Muscle of back (tissue), 13 donors: Measurements from ENCODE around the gene SLC24A1. TPM values are rescaled to one million over a fixed set of nuclear protein-coding genes. Genes with fewer than 3 reads are reported as not detected.
"Not testable (repeated sequence)": the region's sequence is repeated elsewhere in the genome, so short reads cannot be mapped to it uniquely, and the experiment has no call there.

Source experiments
- DNase-seq, 3 donors: peaks; one replicate each; pipeline versions ENCODE4 v3.0.0 to v3.0.0-alpha.2; 2013
- long read RNA-seq, 9 donors: transcript quantifications; one replicate each; lab custom pipeline, GENCODE V29; 2026
- polyA plus RNA-seq, 10 donors: library from polyadenylated mRNA; unstranded; fragments of 120-200 nt; gene quantifications; one replicate each; pipeline ENCODE4 v1.2.1, GENCODE V29; 2013; ENCODE audit not compliant: insufficient read length in 10 of 10

Gene SLC24A1
- polyA plus RNA-seq, result 10 to 100 TPM in 2 of 10 donors, 1 to 10 TPM in 8; 6.8 to 10.8 (median 8.0) TPM
- long read RNA-seq, donor 1, result 0 reads
- long read RNA-seq, donor 2, result 0 reads
- long read RNA-seq, donor 3, result 0 reads
- long read RNA-seq, donor 4, result 0 reads
- long read RNA-seq, donor 5, result 0 reads
- long read RNA-seq, donor 6, result 0 reads
- long read RNA-seq, donor 7, result 0 reads
- long read RNA-seq, donor 8, result 0 reads
- long read RNA-seq, donor 9, result 0 reads

DNA sequence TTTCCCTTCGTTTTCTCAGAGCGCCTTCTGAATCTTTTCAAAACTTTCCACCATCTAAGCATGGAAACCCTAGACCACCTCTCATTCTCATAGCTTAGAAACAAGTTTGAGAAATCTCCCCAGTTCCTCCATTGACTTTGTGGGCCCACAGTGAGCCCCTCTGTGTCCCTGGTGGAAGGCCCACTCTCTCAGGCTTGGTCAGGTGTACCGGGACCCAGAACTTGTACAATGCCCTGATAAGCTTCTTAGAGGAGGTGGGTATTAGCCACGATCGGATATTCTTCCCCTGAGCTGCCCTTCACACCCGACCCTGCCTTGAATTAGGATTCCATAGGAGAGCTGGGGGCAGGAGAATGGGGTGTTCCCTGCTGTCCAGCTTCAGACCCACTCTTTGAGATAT lies at the start of gene SLC24A1:
Gene SLC24A1, plus strand, starts transcription at position 301 of the 400 bp plus-strand sequence. CDS start 2,143 bp downstream, outside the sequence.
- no peak for DNase-seq

DNA sequence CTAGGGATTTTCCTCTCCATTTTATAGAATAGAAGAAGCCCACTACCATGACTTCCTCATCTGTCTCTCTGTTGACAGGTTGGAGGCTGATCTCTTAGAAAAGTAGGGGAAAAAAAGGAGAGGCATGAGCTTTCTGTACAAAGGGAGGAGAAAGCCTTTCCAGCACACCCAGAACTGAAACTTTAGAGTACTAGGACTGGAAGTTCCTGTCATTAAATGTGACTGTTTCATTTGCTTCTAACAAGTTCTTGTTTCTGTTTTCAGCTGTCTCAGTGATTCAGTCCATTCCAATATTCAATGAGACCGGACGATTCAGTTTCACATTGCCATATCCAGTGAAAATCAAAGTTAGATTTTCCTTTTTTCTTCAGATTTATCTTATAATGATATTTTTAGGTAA lies 49.8 kb upstream of the SLC24A1 start:
- no peak for DNase-seq

DNA sequence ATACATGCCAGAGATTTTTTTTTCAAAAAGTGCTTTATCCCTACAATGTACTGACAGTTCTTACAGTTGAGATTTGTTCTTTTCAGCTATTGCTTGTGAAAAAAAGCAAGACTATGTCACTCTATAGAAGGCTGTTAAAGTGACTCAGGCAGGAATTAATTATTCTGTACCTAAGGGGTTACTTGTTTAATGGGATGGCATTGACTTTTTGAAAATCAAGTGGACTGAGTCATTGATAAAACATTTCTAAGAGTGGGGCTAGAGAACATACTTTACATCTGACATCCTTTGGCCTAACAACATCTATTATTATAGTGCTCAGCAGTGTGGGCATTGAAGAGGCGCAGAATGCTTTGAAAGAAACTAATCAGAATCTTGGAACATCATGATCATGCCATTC lies 45.1 kb upstream of the SLC24A1 start:
- peak in 1 of 3 donors; percentile 26 for DNase-seq

DNA sequence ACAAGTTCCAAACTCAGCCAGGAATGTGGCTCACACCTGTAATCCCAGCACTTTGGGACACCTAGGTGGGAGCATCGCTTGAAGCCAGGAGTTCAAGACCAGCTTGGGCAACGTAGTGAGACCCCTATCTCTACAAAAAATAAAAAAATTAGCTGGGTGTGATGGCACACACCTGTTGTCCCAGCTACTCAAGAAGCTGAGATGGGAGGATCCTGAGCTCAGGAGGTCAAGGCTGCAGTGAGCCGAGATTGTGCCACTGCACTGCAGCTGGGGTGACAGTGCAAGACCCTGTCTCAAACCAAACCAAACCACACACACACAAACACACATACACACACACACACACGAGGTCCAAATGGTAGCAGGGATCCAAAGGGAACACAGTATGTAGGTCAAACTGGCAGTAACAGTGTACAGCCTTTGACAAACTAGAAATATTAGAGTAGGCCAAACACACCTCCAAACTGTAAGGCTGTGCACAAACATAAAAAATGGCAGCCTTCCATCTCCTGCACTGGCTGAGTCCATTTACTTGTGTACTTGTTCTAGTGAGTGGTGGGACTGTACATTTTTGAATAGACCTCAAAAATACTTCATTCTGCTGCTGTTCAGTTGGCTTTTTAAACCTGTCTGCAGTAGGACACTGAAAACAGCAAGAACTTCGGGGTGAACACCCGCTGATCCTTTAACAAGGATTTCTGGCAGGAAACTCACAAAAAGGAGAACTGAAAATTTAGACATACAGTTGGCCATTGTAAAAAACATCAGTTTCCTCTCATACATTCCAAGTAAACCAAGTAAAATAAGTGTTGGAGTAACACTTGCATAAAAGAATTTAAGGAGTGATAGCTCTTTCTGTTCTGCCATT lies 44.4 kb upstream of the SLC24A1 start:
- no peak for DNase-seq

DNA sequence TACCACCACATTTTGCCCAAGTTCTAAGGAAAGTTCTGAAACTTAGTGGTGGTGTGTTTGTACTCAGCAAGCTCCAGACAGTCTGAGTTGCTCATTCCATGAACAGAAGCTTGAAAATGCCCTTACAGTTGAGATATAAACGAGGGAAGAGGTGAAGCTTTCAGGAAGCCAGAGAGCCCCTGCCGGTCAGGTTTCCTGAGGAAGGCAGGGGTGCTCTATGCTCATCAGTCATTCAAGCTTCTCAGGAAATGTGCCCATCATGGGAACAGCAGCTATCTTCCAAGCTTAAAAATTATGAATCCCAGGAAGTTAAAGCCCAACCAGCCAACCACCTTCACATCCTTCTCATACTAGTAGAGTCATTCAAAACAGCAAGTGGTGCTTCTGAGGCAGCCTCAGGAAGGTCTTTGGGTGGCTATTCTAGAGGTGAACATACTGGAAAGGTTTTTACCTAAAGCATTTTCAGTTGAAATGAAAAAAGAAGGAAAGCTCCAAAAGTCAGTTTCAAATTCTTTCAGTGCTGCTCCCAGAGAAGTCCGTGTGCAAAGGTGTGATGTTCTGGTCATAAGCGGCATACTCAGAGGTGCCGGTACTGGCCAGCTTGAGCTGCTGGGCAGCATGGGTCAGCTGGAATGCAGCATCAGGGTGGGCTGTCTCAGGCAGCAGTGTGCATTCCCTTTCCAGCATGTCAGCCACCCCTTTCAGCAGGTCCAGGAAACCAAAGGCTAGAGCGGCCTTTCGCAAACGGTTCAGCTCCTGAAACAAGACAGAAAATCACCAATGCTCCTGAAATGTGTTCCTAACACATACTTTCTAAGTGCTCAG lies 42.6 kb upstream of the SLC24A1 start:
- no peak for DNase-seq

DNA sequence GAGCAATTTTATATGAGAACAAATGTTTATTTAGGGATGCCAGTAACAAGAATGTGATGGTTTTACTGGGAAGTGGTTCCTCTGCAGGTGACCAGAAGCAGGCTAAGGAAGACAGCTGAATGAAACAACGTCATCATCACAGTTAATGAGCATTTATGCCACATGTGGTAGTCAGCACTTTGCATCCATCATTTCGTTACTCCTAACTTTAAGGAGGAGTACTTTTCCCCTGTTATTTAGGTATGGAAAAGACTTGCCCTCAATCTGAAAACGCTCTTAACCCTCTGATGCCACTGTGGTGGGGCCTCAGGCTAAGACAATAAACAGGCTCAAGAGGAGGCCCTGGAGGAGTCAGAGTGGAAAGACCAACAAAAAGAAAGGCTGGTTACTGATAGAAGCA lies 42.0 kb upstream of the SLC24A1 start:
- no peak for DNase-seq

DNA sequence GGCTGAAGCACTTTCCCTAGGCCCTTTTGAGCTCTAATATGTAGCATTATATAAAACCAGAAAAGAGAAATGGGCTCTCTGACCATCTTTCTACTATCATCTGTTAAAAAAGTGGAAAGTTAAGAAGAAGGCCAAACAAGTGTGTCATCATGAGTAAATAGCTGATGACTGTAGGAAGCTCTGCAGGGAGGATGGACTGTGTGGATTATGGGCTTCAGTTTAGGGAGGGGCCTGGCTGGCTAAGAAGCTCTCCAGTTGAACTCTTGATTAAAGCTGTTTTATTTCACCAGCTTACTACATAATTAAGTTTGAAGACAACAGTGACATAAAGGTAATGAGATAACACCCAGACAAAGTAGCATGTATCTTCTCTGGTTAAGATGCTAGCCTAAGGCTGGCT lies 41.5 kb upstream of the SLC24A1 start:
- peak in 1 of 3 donors; percentile 13 for DNase-seq

DNA sequence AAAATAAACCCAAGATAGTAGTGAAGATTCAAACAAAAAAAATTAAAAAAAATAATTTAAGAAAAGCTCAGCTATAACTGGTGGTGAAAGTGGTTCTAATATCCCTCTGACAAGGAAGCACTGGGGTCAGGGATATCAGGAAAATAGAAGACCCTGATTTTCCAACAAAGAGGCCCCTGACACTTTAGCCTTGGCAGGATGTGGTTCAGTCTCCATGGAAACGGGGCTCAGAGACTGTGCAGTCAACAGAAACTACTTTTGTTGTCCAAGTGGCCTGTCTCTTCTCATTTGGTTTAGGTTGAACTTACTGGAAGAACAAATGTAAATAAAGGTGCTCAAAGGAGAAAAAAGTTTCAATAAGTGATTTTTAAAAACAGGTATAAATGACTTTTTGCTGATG lies 38.0 kb upstream of the SLC24A1 start:
- DNase-seq, result peak; percentile 6 to 30 (median 7)

DNA sequence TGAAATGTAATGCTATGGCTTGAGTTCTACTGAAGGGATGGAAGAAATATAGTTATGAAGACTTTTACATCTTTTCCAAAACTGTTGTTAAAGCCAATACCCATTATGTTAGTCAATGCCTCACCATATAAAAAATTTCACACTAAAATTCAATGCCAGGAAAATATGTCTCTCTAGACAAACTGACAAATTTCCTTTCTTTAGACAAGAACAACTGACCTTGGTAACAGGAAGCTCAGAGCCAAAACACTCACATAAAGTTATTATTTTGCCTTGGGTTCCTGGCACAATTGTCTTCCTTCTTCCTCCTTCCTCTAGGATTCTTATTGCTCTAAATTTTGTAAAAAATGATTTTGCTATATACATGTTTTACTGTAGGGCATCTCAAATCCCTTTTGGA lies 37.5 kb upstream of the SLC24A1 start:
- no peak for DNase-seq

DNA sequence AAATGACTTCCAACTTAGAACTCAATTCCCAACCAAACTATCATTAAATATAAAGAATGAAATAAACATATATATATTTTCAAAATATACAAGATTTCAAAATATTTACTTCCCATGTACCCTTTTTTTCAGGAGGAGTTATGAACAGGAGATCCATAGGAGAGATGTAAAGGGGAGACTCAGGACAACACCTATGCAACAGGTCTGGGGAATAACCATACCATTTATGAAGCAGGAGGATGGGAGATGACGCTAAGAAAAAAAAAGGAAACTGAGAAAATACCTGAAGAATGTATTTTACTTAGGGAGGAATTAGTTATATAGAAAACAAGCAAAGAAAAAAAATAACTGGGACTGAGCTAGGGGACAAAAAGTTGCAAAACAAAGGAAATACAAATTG lies 34.6 kb upstream of the SLC24A1 start:
- DNase-seq, result no peak

DNA sequence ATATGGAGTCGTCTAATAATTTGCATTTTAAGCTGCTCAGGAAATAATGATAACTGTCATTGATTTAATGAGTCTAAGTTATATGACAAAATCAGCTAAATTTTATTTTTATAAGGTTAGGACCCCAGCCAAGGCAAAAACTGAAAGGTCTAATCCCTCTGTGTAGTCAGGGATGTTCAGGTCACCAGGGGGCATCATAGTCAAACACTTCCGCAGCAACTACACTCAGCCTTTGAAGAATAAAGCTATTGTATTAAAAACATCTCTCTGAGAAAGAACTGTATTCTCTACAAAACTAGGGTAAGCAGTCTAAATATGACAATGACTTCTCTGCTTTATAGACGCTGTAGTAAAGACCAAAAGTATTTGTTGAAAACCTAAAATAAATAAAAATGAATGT lies 25.8 kb upstream of the SLC24A1 start:
- DNase-seq, result no peak

DNA sequence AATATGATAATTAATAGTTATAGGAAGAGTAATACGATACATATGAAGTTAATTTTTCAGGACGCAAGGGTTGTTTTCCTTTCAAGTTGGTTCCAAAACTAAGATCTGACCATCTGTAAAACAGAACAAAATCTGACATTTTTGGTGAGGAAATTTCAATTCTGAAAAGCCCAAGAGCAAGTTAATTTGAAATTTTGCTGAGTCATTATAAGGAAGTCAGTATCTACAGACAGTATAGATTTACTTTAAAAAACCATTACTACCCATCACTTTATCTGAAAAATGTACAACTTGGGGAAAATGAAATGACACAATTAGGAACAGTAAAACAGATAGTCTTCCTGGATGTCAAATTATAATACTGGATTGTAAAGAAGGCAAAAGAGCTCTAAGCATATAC lies 23.3 kb upstream of the SLC24A1 start:
- no peak for DNase-seq

DNA sequence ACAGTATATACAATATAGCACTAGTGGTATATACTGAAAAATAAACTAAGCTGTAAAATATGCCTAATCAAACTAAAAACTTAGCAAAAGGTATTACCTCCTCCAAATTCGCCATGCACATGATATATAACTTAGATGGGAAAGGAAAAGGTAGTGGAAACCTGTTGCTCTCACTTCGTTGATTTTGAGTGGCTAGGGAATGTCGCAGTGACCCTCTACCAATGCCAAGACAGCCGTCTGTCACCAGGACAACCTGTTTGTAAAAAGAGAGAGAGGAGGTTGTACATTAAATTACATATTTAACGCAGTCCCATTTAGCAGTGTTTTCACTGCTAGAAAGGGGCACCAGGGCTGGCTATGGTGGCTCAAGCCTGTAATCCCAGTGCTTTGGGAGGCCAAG lies 22.1 kb upstream of the SLC24A1 start:
- DNase-seq, result no peak

DNA sequence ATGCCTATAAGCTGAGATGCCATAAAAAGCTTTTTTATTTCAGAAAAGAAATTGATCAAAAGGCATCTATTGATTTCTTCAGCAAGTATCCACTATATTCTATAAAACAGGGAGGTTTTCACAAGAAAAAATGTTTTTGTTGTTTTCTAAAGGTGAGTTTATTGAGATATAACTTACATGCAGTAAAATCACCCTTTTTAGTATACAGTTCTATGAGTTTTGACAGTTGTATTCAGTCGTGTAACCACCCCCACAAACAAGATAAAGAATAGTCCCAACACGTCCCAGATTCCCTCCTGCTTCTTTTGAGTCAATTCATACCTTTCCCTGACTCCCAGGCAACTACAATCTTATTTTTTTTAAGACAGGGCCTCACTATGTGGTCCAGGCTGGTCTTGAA lies 18.6 kb upstream of the SLC24A1 start:
- DNase-seq, result no peak

DNA sequence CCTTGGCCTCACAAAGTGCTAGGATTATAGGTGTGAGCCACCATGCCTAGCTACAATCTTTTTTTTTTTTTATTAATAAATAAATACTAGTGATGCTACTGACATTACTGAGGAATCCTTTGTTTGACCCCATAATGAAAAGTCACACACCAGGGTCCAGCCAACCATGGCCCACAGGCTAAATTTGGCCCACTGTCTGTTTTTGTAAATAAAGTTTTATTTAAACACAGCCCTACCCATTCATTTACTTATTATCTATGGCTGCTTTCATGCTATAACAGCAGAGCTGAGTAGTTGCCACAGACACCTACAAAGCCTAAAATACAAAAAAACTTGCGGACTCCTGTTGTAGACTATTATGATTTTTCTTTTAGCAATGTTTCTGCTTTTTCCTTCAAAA lies 18.2 kb upstream of the SLC24A1 start:
- DNase-seq, result no peak

DNA sequence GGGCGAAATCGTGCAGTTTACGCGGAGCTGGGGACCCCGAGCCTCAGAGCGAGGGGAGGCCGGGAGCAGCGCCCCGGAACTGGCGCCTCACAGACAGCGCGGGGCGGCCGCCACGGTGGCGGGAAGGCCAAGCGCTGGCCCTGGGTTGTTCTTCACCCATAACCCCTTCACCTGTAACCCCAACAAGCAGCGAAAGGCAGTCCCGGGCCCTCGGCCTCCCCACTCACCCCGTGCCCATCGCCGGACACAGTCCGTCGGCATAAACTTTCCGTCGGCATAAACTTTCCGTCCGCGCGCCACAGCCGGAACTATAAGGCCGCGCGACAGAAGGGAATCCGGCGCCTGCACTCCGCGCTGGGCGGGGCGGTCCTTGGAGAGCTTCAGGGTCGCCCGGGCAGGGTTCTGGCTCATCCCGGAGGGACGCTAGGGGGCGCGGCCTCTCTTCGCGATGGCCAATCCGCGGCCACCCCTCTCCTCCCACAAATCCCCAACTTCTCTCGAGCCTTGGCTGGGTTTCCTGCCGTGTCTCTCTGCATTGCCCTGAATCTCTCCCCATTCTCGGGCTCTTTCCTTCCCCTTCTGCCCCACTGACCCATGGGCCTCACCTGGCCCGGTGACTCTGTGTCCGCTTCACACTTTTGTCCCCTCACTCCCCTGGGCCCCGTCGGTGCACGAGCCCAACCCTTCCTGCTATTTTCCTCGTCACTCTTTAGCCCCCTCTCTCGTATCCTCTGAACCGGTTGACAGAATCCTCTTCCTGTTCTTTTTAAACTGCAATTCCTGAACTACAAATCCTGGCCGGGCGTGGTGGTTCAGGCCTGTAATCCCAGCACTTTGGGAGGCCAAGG lies 10.6 kb upstream of the SLC24A1 start, which contains the start of gene INTS14:
Gene INTS14, minus strand, starts transcription at position 261 of the 848 bp plus-strand sequence. CDS start 3,751 bp downstream, outside the sequence.
- peak; percentile 97 to 98 (median 98) for DNase-seq

DNA sequence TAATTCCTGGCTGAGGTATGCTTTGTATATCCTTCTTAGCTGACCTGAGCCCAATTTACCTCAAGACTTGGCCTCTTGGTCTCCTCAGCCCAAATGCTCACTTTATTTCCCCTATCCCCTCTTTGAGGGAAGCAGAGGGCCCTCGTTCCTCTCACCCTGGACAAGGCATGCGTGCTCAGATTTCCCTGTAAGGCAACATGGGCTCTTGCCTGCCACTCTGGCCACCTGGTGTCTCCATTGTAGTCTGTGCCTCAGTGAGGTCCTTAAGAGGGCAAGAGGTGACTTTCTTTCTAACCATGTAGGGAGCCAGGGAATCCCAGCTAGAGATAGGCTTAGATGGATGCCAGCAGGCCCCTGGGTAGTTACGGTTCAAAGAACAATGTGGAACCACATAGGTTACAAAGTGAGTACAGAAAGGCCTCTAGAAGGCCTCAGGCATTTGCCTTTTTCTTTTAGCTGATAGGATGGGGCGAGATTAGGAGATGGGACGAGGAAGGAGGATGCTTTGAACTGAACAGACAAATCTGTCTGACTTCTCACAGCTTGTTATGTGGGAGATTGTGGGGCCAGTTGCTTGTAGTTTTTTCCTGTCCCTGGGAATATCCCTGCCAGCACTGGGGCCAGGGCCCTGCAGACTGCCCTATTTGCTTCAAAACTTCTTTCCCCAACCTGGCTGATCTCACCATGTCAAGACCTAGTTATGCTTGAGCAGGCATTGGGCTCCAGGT lies 9.7 kb upstream of the SLC24A1 start:
- peak in 1 of 3 donors; percentile 23 for DNase-seq

DNA sequence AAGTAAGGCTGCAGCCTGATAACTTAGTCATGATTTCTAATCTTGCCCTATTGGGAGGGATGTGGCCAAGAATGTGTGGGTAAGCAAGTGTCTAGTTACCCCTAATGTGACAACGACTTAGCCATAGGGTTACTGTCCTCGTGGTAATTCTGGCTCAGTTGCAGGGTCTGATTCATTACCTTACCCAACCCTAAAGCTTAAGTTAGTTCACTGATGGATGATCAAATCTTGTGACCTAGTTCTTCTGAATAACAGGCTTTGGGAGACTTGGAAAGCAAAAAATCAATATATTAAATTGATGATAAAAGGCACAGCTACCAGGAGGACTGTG lies 9.2 kb upstream of the SLC24A1 start:
- no peak for DNase-seq

DNA sequence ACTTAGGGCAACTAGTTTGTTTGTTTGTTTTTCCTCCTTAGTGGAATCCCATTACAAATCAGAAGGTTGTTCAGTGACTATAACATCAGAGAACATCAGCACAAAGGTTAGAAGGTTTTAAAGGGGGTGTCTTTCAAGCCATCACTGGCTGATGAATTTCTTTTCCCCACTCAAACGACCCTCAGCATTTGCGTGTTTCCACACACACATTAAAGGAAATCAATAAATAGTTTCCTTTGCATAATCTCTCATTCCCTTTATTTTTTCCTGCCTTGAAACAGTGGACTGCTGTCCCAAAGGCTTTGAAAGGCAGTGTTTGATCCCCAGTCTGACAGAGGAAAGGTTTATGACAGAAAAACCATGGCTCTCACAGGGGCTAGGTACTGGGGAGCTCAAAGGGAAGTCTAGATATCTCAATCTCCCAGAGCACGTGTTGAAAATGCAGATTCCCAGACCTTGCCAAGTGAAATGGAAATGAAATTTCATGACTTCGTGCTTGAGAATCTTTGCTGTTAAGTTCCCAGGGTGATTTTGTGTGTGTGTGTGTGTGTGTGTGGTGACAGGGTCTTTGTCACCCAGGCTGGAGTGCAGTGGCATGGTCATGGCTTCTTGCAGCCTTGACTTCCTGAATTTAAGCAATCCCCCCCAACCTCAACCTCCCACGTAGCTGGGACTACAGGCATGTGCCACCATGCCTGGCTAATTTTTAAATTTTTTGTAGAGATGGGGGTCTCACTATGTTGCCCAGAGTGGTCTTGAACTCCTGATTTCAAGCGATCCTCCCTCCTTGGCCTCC lies 8.6 kb upstream of the SLC24A1 start:
- no peak for DNase-seq

DNA sequence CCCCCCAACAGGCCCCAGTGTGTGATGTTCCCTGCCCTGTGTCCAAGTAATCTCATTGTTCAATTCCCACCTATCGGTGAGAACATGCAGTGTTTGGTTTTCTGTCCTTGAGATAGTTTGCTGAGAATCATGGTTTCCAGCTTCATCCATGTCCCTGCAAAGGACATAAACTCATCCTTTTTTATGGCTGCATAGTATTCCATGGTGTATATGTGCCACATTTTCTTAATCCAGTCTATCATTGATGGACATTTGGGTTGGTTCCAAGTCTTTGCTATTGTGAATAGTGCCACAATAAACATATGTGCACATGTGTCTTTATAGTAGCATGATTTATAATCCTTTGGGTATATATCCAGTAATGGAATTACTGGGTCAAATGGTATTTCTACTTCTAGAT lies 5.9 kb upstream of the SLC24A1 start:
- not testable (repeated sequence) for DNase-seq
